Lower leg skin (tissue), 3 donors: ENCODE results near the gene STARD10.

Experiments used
- CTCF ChIP-seq, 3 donors: fragments of 450-650 bp; IDR thresholded peaks; one replicate each; pipeline ENCODE4 v1.5.1; 2016; ENCODE audit warnings: antibody characterized with exemption in 3 of 3, mild to moderate bottlenecking in 3 of 3, moderate library complexity in 2 of 3
- POLR2A ChIP-seq, 2 donors: fragments of 450-650 bp; IDR thresholded peaks; one replicate each; pipeline ENCODE4 v1.6.1; 2016 to 2017; ENCODE audit warnings: antibody characterized with exemption in 2 of 2, mild to moderate bottlenecking in 1 of 2, moderate library complexity in 1 of 2

GRCh38 chr11:72787216-72788104 is 6.4 kb downstream of the STARD10 start:
- TF ChIP-seq POLR2A (IDR thresholded peaks at IDR 0.05) (no peak), CTCF (IDR thresholded peaks at IDR 0.05) (no peak)
